HL-60/S4 treated with retinoic acid at 250 ng/mL for 4 days and 3 days (cell line): ENCODE measurements around the gene KCNJ4.

Experiments used
- in situ Hi-C: fragments of 300-500 bp; cut with MboI; formaldehyde crosslinking; loops from 2 replicates; pipeline ENCODE4 v1.7.0; 2022; ENCODE audit warnings: low sequenced_read_pairs

KCNJ4 gene

GRCh38 chr22:38455076-38455529, at the start of gene KCNJ4:
Gene KCNJ4, minus strand, starts transcription at chr22:38455199. Its CDS starts 27,067 bp downstream, at chr22:38428132.
- in situ Hi-C loops: no loop called here

- in situ Hi-C loops: no loop called here
These were observed 48.0 kb upstream of the KCNJ4 start for GRCh38 chr22:38503021-38503420.

GRCh38 chr22:38501797-38502672, 47.0 kb upstream of the KCNJ4 start:
- in situ Hi-C loops: no loop called here

GRCh38 chr22:38497869-38498268, 42.9 kb upstream of the KCNJ4 start:
- in situ Hi-C loops: no loop called here

- in situ Hi-C loops: no loop called here
These were observed 39.9 kb upstream of the KCNJ4 start for GRCh38 chr22:38494939-38495338.

- in situ Hi-C loops: no loop called here
These were observed 39.5 kb upstream of the KCNJ4 start for GRCh38 chr22:38494498-38494897.

- in situ Hi-C loops: no loop called here
These were observed 36.8 kb upstream of the KCNJ4 start for GRCh38 chr22:38491707-38492348.

- in situ Hi-C loops: no loop called here
These were observed 35.9 kb upstream of the KCNJ4 start for GRCh38 chr22:38490915-38491314.

GRCh38 chr22:38490475-38490874, 35.5 kb upstream of the KCNJ4 start:
- in situ Hi-C loops: no loop called here

- in situ Hi-C loops: no loop called here
These were observed 34.7 kb upstream of the KCNJ4 start for GRCh38 chr22:38489561-38490145.

- in situ Hi-C loops: no loop called here
These were observed 34.1 kb upstream of the KCNJ4 start for GRCh38 chr22:38489142-38489541.

- in situ Hi-C loops: no loop called here
These were observed 32.9 kb upstream of the KCNJ4 start for GRCh38 chr22:38487946-38488345.

GRCh38 chr22:38485783-38486182, 30.8 kb upstream of the KCNJ4 start:
- in situ Hi-C loops: no loop called here

- in situ Hi-C loops: no loop called here
These were observed 29.2 kb upstream of the KCNJ4 start for GRCh38 chr22:38484244-38484643.

- in situ Hi-C loops: no loop called here
These were observed 27.8 kb upstream of the KCNJ4 start for GRCh38 chr22:38482662-38483308.

GRCh38 chr22:38481871-38482332, 26.9 kb upstream of the KCNJ4 start:
- in situ Hi-C loops: no loop called here

GRCh38 chr22:38481162-38481870, 26.3 kb upstream of the KCNJ4 start:
- in situ Hi-C loops: no loop called here

- in situ Hi-C loops: no loop called here
These were observed 24.3 kb upstream of the KCNJ4 start for GRCh38 chr22:38479096-38479837.

GRCh38 chr22:38477585-38477984, 22.6 kb upstream of the KCNJ4 start:
- in situ Hi-C loops: no loop called here
